HEK293 (cell line): ENCODE measurements around the gene NEIL1.

ENCODE experiments used
- KLF10 ChIP-seq: fragments of 450-650 bp; IDR thresholded peaks from 2 replicates; pipeline ENCODE4 v1.5.1; 2018; ENCODE audit warnings: missing biosample characterization, mild to moderate bottlenecking, missing genetic modification characterization
- KLF7 ChIP-seq: fragments of 450-650 bp; formaldehyde crosslinking; IDR thresholded peaks from 2 replicates; pipeline ENCODE4 v1.5.1; 2016; ENCODE audit warnings: missing biosample characterization, missing genetic modification characterization, borderline replicate concordance
- KLF8 ChIP-seq: fragments of 450-650 bp; formaldehyde crosslinking; IDR thresholded peaks from 2 replicates; pipeline ENCODE4 v1.5.1; 2016; ENCODE audit warnings: missing biosample characterization, missing genetic modification characterization
- RBAK ChIP-seq: fragments of 450-650 bp; formaldehyde crosslinking; IDR thresholded peaks from 2 replicates; pipeline ENCODE4 v1.5.1; 2016; ENCODE audit warnings: missing biosample characterization, missing genetic modification characterization
- SP3 ChIP-seq: fragments of 450-650 bp; formaldehyde crosslinking; IDR thresholded peaks from 2 replicates; pipeline ENCODE4 v1.5.1; 2016; ENCODE audit warnings: missing biosample characterization, missing genetic modification characterization
- YY1 ChIP-seq: fragments of 450-650 bp; formaldehyde crosslinking; IDR thresholded peaks from 2 replicates; pipeline ENCODE4 v1.5.1; 2018; ENCODE audit warnings: missing biosample characterization, missing genetic modification characterization
- ZBTB1 ChIP-seq: fragments of 450-650 bp; formaldehyde crosslinking; IDR thresholded peaks from 2 replicates; pipeline ENCODE4 v1.5.1; 2016; ENCODE audit warnings: missing biosample characterization, missing genetic modification characterization
- ZFHX2 ChIP-seq: fragments of 450-650 bp; formaldehyde crosslinking; conservative IDR thresholded peaks from 2 replicates; pipeline ENCODE4 v1.5.1; 2016; ENCODE audit warnings: missing biosample characterization, missing genetic modification characterization
- ZNF10 ChIP-seq: fragments of 450-650 bp; formaldehyde crosslinking; IDR thresholded peaks from 2 replicates; pipeline ENCODE4 v1.5.1; 2017; ENCODE audit warnings: missing biosample characterization, missing genetic modification characterization
- ZNF112 ChIP-seq: fragments of 450-650 bp; formaldehyde crosslinking; IDR thresholded peaks from 2 replicates; pipeline ENCODE4 v1.5.0; 2017; ENCODE audit warnings: missing biosample characterization, missing genetic modification characterization
- ZNF132 ChIP-seq: fragments of 450-650 bp; formaldehyde crosslinking; IDR thresholded peaks from 2 replicates; pipeline ENCODE4 v1.5.1; 2017; ENCODE audit warnings: missing biosample characterization, missing genetic modification characterization, borderline replicate concordance
- ZNF146 ChIP-seq: fragments of 450-650 bp; formaldehyde crosslinking; IDR thresholded peaks from 2 replicates; pipeline ENCODE4 v1.5.1; 2016; ENCODE audit warnings: missing biosample characterization, missing genetic modification characterization
- ZNF16 ChIP-seq: fragments of 450-650 bp; formaldehyde crosslinking; IDR thresholded peaks from 2 replicates; pipeline ENCODE4 v1.5.1; 2016; ENCODE audit warnings: low read depth, missing biosample characterization, missing genetic modification characterization
- ZNF292 ChIP-seq: fragments of 450-650 bp; formaldehyde crosslinking; IDR thresholded peaks from 2 replicates; pipeline ENCODE4 v1.5.1; 2016; ENCODE audit warnings: low read depth, missing biosample characterization, missing genetic modification characterization, borderline replicate concordance
- ZNF302 ChIP-seq: fragments of 450-650 bp; formaldehyde crosslinking; IDR thresholded peaks from 2 replicates; pipeline ENCODE4 v1.5.1; 2016; ENCODE audit warnings: missing biosample characterization, missing genetic modification characterization, low read depth
- ZNF391 ChIP-seq: fragments of 450-650 bp; formaldehyde crosslinking; IDR thresholded peaks from 2 replicates; pipeline ENCODE4 v1.5.1; 2016; ENCODE audit warnings: low read depth, missing biosample characterization, missing genetic modification characterization, borderline replicate concordance
- ZNF433 ChIP-seq: fragments of 450-650 bp; formaldehyde crosslinking; IDR thresholded peaks from 2 replicates; pipeline ENCODE4 v1.5.1; 2016; ENCODE audit warnings: missing biosample characterization, missing genetic modification characterization, low read depth
- ZNF521 ChIP-seq: fragments of 450-650 bp; formaldehyde crosslinking; IDR thresholded peaks from 2 replicates; pipeline ENCODE4 v1.5.1; 2017; ENCODE audit warnings: missing biosample characterization, mild to moderate bottlenecking, missing genetic modification characterization
- ZNF530 ChIP-seq: fragments of 450-650 bp; formaldehyde crosslinking; IDR thresholded peaks from 2 replicates; pipeline ENCODE4 v1.5.1; 2016; ENCODE audit warnings: low read depth, missing biosample characterization, missing genetic modification characterization
- ZNF555 ChIP-seq: fragments of 450-650 bp; formaldehyde crosslinking; conservative IDR thresholded peaks from 2 replicates; pipeline ENCODE4 v1.5.1; 2017; ENCODE audit warnings: missing biosample characterization, mild to moderate bottlenecking, missing genetic modification characterization, inconsistent platforms
- ZNF629 ChIP-seq: fragments of 450-650 bp; formaldehyde crosslinking; IDR thresholded peaks from 2 replicates; pipeline ENCODE4 v1.5.1; 2017; ENCODE audit warnings: missing biosample characterization, missing genetic modification characterization
- ZNF660 ChIP-seq: fragments of 450-650 bp; IDR thresholded peaks from 2 replicates; pipeline ENCODE4 v1.5.1; 2018; ENCODE audit warnings: missing biosample characterization, mild to moderate bottlenecking, missing genetic modification characterization
- ZNF701 ChIP-seq: fragments of 450-650 bp; formaldehyde crosslinking; IDR thresholded peaks from 2 replicates; pipeline ENCODE4 v1.5.1; 2016; ENCODE audit warnings: missing biosample characterization, missing genetic modification characterization
- ZXDB ChIP-seq: fragments of 450-650 bp; formaldehyde crosslinking; IDR thresholded peaks from 2 replicates; pipeline ENCODE4 v1.5.1; 2016; ENCODE audit warnings: missing biosample characterization, missing genetic modification characterization
- TF ChIP-seq, protein P1 (sequence below): fragments of 450-650 bp; formaldehyde crosslinking; IDR thresholded peaks from 2 replicates; pipeline ENCODE4 v1.5.1; 2017; ENCODE audit warnings: missing biosample characterization, mild to moderate bottlenecking, missing genetic modification characterization, moderate library complexity
- TF ChIP-seq, protein P2 (sequence below): fragments of 450-650 bp; formaldehyde crosslinking; IDR thresholded peaks from 2 replicates; pipeline ENCODE4 v1.5.1; 2016; ENCODE audit warnings: missing biosample characterization, missing genetic modification characterization
- TF ChIP-seq, protein P3 (sequence below): fragments of 450-650 bp; formaldehyde crosslinking; IDR thresholded peaks from 2 replicates; pipeline ENCODE4 v1.5.1; 2016; ENCODE audit warnings: missing biosample characterization, missing genetic modification characterization
- TF ChIP-seq, protein P4 (sequence below): fragments of 450-650 bp; formaldehyde crosslinking; IDR thresholded peaks from 2 replicates; pipeline ENCODE4; 2016; ENCODE audit warnings: missing biosample characterization, missing genetic modification characterization
- TF ChIP-seq, protein P5 (sequence below): fragments of 450-650 bp; formaldehyde crosslinking; IDR thresholded peaks from 2 replicates; pipeline ENCODE4 v1.5.1; 2016; ENCODE audit warnings: missing biosample characterization, missing genetic modification characterization
- TF ChIP-seq, protein P6 (sequence below): fragments of 450-650 bp; formaldehyde crosslinking; IDR thresholded peaks from 2 replicates; pipeline ENCODE4 v1.5.0; 2017; ENCODE audit warnings: missing biosample characterization, missing genetic modification characterization, borderline replicate concordance

Gene NEIL1

DNA sequence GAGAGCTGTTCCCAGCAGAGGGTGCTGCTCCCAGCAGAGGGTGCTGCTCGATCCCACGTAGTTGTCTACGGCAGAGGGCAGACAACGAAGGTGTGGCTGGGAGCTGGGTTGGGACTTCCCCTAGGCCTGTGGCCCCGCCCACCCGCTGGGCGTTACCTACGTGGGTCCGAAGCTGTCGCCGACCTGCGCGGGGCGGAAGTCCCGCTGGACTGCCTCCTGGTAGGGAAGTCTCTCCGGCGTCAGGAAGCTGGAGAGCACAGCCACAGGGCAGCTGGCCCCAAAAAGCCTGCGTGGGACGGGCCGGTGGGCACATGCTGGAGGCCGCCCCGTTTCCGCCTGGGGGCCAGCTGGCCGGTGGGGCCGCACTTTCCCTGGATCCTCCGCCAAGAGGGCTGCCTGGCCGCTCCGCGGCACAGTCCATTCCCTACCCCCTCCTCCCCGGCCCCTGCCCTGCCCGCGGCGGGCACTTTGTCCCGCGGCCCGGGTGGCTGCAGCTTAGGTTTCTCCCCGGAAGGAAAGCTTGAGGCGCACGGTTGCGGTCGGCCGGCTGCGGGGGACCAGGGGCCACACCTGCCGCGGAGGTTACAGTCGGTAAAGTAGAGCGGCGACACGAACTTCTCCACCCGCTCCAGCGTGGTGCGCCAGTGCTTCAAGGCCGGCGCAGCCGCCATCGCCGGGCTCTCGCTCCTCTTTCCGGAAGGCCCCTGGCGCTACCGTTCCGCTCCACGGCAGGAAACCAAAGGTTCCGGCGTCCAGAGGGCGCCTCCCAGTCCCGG is 21.3 kb downstream of the NEIL1 start, which contains the start of gene MAN2C1 (continued):
- TF ChIP-seq ZBTB1 (tag by site-specific recombination) (peak; percentile 96), ZNF132 (tag by site-specific recombination) (no peak), SP3 (tag by site-specific recombination) (peak; percentile 96), KLF7 (tag by site-specific recombination) (peak; percentile 94), ZNF433 (tag by site-specific recombination) (no peak), ZNF292 (tag by site-specific recombination) (no peak), KLF10 (tag by site-specific recombination) (peak; percentile 88), ZNF302 (tag by site-specific recombination) (0 out of 2 replicates have a peak, but pooled peaks have one; percentile 32), ZNF10 (tag by site-specific recombination) (no peak; the same call in none of the 2 replicates), ZNF629 (tag by site-specific recombination) (peak; percentile 80), ZNF391 (peak; percentile 96), ZNF530 (tag by site-specific recombination) (no peak), ZFHX2 (tag by site-specific recombination) (peak; percentile 95), ZXDB (peak; percentile 99), ZNF521 (tag by site-specific recombination) (no peak), ZNF701 (tag by site-specific recombination) (no peak), YY1 (peak; percentile 98), ZNF660 (tag by site-specific recombination) (peak; percentile 99), ZNF16 (tag by site-specific recombination) (no peak), RBAK (tag by site-specific recombination) (no peak; the same call in 1 of the 2 replicates), ZNF146 (tag by site-specific recombination) (peak; percentile 91), KLF8 (tag by site-specific recombination) (peak; percentile 96), ZNF555 (tag by site-specific recombination) (no peak), ZNF112 (tag by site-specific recombination) (no peak)
- TF ChIP-seq, protein P1, sequence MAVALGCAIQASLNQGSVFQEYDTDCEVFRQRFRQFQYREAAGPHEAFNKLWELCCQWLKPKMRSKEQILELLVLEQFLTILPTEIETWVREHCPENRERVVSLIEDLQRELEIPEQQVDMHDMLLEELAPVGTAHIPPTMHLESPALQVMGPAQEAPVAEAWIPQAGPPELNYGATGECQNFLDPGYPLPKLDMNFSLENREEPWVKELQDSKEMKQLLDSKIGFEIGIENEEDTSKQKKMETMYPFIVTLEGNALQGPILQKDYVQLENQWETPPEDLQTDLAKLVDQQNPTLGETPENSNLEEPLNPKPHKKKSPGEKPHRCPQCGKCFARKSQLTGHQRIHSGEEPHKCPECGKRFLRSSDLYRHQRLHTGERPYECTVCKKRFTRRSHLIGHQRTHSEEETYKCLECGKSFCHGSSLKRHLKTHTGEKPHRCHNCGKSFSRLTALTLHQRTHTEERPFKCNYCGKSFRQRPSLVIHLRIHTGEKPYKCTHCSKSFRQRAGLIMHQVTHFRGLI (tag by site-specific recombination), result peak; percentile 59; the same call in 1 of the 2 replicates
- TF ChIP-seq, protein P2, sequence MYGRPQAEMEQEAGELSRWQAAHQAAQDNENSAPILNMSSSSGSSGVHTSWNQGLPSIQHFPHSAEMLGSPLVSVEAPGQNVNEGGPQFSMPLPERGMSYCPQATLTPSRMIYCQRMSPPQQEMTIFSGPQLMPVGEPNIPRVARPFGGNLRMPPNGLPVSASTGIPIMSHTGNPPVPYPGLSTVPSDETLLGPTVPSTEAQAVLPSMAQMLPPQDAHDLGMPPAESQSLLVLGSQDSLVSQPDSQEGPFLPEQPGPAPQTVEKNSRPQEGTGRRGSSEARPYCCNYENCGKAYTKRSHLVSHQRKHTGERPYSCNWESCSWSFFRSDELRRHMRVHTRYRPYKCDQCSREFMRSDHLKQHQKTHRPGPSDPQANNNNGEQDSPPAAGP, result peak; percentile 99
- TF ChIP-seq, protein P3, sequence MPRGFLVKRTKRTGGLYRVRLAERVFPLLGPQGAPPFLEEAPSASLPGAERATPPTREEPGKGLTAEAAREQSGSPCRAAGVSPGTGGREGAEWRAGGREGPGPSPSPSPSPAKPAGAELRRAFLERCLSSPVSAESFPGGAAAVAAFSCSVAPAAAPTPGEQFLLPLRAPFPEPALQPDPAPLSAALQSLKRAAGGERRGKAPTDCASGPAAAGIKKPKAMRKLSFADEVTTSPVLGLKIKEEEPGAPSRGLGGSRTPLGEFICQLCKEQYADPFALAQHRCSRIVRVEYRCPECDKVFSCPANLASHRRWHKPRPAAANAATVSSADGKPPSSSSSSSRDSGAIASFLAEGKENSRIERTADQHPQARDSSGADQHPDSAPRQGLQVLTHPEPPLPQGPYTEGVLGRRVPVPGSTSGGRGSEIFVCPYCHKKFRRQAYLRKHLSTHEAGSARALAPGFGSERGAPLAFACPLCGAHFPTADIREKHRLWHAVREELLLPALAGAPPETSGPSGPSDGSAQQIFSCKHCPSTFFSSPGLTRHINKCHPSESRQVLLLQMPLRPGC (tag by site-specific recombination), result peak; percentile 89
- TF ChIP-seq, protein P4, sequence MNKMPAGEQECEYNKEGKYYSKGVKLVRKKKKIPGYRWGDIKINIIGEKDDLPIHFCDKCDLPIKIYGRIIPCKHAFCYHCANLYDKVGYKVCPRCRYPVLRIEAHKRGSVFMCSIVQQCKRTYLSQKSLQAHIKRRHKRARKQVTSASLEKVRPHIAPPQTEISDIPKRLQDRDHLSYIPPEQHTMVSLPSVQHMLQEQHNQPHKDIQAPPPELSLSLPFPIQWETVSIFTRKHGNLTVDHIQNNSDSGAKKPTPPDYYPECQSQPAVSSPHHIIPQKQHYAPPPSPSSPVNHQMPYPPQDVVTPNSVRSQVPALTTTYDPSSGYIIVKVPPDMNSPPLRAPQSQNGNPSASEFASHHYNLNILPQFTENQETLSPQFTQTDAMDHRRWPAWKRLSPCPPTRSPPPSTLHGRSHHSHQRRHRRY (tag by site-specific recombination), result 0 out of 2 replicates have a peak, but pooled peaks have one; percentile 15
- TF ChIP-seq, protein P5, sequence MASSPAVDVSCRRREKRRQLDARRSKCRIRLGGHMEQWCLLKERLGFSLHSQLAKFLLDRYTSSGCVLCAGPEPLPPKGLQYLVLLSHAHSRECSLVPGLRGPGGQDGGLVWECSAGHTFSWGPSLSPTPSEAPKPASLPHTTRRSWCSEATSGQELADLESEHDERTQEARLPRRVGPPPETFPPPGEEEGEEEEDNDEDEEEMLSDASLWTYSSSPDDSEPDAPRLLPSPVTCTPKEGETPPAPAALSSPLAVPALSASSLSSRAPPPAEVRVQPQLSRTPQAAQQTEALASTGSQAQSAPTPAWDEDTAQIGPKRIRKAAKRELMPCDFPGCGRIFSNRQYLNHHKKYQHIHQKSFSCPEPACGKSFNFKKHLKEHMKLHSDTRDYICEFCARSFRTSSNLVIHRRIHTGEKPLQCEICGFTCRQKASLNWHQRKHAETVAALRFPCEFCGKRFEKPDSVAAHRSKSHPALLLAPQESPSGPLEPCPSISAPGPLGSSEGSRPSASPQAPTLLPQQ (tag by site-specific recombination), result peak; percentile 89
- TF ChIP-seq, protein P6, sequence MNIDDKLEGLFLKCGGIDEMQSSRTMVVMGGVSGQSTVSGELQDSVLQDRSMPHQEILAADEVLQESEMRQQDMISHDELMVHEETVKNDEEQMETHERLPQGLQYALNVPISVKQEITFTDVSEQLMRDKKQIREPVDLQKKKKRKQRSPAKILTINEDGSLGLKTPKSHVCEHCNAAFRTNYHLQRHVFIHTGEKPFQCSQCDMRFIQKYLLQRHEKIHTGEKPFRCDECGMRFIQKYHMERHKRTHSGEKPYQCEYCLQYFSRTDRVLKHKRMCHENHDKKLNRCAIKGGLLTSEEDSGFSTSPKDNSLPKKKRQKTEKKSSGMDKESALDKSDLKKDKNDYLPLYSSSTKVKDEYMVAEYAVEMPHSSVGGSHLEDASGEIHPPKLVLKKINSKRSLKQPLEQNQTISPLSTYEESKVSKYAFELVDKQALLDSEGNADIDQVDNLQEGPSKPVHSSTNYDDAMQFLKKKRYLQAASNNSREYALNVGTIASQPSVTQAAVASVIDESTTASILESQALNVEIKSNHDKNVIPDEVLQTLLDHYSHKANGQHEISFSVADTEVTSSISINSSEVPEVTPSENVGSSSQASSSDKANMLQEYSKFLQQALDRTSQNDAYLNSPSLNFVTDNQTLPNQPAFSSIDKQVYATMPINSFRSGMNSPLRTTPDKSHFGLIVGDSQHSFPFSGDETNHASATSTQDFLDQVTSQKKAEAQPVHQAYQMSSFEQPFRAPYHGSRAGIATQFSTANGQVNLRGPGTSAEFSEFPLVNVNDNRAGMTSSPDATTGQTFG (tag by site-specific recombination), result peak; percentile 80; the same call in 1 of the 2 replicates
